GM18517 (cell line): ENCODE data around the gene MICAL3.
A peak's percentile ranks its signal among the peaks of the same experiment; 100 is the strongest.
"Not testable (repeated sequence)": the region's sequence is repeated elsewhere in the genome, so short reads cannot be mapped to it uniquely, and the experiment has no call there.

Experiments
- ATAC-seq: cut with Tn5 transposase; IDR thresholded peaks from one replicate; pipeline ENCODE4 v1.9.1; 2021; ENCODE audit warnings: mild to moderate bottlenecking, moderate library complexity; ENCODE audit not compliant: unreplicated experiment

The MICAL3 gene

GRCh38 chr22:18060646-18061620 lies 36.6 kb upstream of the MICAL3 start:
- no peak for ATAC-seq

- no peak for ATAC-seq
Observed at GRCh38 chr22:18059991-18060390, 35.6 kb upstream of the MICAL3 start.

GRCh38 chr22:18059473-18059872 lies 35.1 kb upstream of the MICAL3 start:
- ATAC-seq, result no peak

- ATAC-seq, result no peak
Observed at GRCh38 chr22:18059094-18059417, 34.7 kb upstream of the MICAL3 start.

- no peak for ATAC-seq
Observed at GRCh38 chr22:18058371-18059093, 34.2 kb upstream of the MICAL3 start.

- peak; percentile 58 for ATAC-seq
Observed at GRCh38 chr22:18057568-18058209, 33.3 kb upstream of the MICAL3 start.

GRCh38 chr22:18056807-18057474 lies 32.6 kb upstream of the MICAL3 start:
- ATAC-seq, result peak; percentile 53

GRCh38 chr22:18056161-18056666 lies 31.9 kb upstream of the MICAL3 start:
- ATAC-seq, result peak; percentile 39

- no peak for ATAC-seq
Observed at GRCh38 chr22:18055619-18056160, 31.3 kb upstream of the MICAL3 start.

GRCh38 chr22:18053216-18053946 lies 29.0 kb upstream of the MICAL3 start:
- ATAC-seq, result not testable (repeated sequence)

- ATAC-seq, result not testable (repeated sequence)
Observed at GRCh38 chr22:18051113-18051512, 26.8 kb upstream of the MICAL3 start.

- no peak for ATAC-seq
Observed at GRCh38 chr22:18050065-18050464, 25.7 kb upstream of the MICAL3 start.

- ATAC-seq, result no peak
Observed at GRCh38 chr22:18048441-18048898, 24.1 kb upstream of the MICAL3 start.

- no peak for ATAC-seq
Observed at GRCh38 chr22:18048041-18048440, 23.7 kb upstream of the MICAL3 start.

- ATAC-seq, result no peak
Observed at GRCh38 chr22:18045794-18046193, 21.4 kb upstream of the MICAL3 start.

- no peak for ATAC-seq
Observed at GRCh38 chr22:18044548-18045271, 20.3 kb upstream of the MICAL3 start.

- no peak for ATAC-seq
Observed at GRCh38 chr22:18042685-18043084, 18.3 kb upstream of the MICAL3 start.

GRCh38 chr22:18040898-18041297 lies 16.5 kb upstream of the MICAL3 start:
- ATAC-seq, result not testable (repeated sequence)

- ATAC-seq, result no peak
Observed at GRCh38 chr22:18035751-18036150, 11.4 kb upstream of the MICAL3 start.
